HCT116 (cell line): ENCODE measurements around the gene ITGA1. TPM values are rescaled to one million over a fixed set of nuclear protein-coding genes. Genes with fewer than 3 reads are reported as not detected.

ENCODE experiments used
- ATAC-seq: fragments of 200-7000 bp; cut with Tn5 transposase; 2 replicates; pipeline ENCODE4 v1.9.1; 2020; ENCODE audit warnings: mild to moderate bottlenecking, moderate library complexity
- BruUV-seq: library from RNA; stranded (reverse); fragments of 400-500 nt; replicated peaks from 2 replicates; lab custom pipeline; 2021; lab: Mats Ljungman, UMichigan
- CTCF ChIA-PET: fragments of 300-600 bp; sonication (Branson Sonifier 250); formaldehyde crosslinking; loops from one replicate; lab custom pipeline; 2021; ENCODE audit warnings: antibody characterized with exemption; lab: Charles Lee
- POLR2A ChIA-PET: fragments of 300-600, 350-600 bp; sonication (Branson Sonifier 250); formaldehyde crosslinking; loops from one replicate; lab custom pipeline; 2021; ENCODE audit warnings: antibody characterized with exemption; lab: Charles Lee
- RAD21 ChIA-PET, 2 experiments: fragments of 300-600 bp; sonication (Branson Sonifier 250); formaldehyde crosslinking; loops; one replicate each; lab custom pipeline; 2023; ENCODE audit warnings: low total read pairs in 2 of 2; ENCODE audit not compliant: uncharacterized antibody in 2 of 2, unreplicated experiment in 2 of 2, low non-redundant PET in 1 of 2; lab: Charles Lee
- DNase-seq: peaks from one replicate; pipeline ENCODE4 v3.0.0-alpha.2; 2010; ENCODE audit warnings: low read depth, low spot score
- H2AFZ ChIP-seq: fragments of 200-600 bp; shearing (Covaris generic), sonication (generic); 2 replicates; pipeline ENCODE4 v1.6.1; 2017; ENCODE audit warnings: low read depth, mixed run types, mixed read lengths, antibody characterized with exemption, low read length; ENCODE audit not compliant: poor library complexity, severe bottlenecking
- H3K27ac ChIP-seq: 2 replicates; pipeline ENCODE4 v1.5.1; 2012; ENCODE audit warnings: low read depth, low read length
- H3K27me3 ChIP-seq: fragments of 200-600 bp; sonication (generic); 2 replicates; pipeline ENCODE4 v1.6.1; 2016; ENCODE audit warnings: mixed run types, low read length, mixed read lengths; ENCODE audit not compliant: insufficient read depth
- H3K36me3 ChIP-seq, 2 experiments: fragments of 200-500 bp in 1 of 2; fragments of 200-600 bp in 1 of 2; sonication (Bioruptor generic) in 1 of 2; sonication (generic) in 1 of 2; 2 replicates each; pipeline versions ENCODE4 v1.5.1 to v1.6.1; 2014 to 2016; ENCODE audit warnings: low read length in 2 of 2, inconsistent platforms in 1 of 2, mixed read lengths in 1 of 2, mixed run types in 1 of 2; ENCODE audit not compliant: insufficient read depth in 2 of 2, control insufficient read depth in 1 of 2
- H3K4me1 ChIP-seq, 2 experiments: fragments of 200-600 bp in 1 of 2; sonication (generic) in 1 of 2; 2 replicates each; pipeline versions ENCODE4 v1.5.1 to v1.6.1; 2012 to 2017; ENCODE audit warnings: low read length in 2 of 2, inconsistent platforms in 1 of 2, mild to moderate bottlenecking in 1 of 2, mixed read lengths in 1 of 2, mixed run types in 1 of 2, moderate library complexity in 1 of 2; ENCODE audit not compliant: insufficient read depth in 2 of 2, control insufficient read depth in 1 of 2
- H3K4me2 ChIP-seq: fragments of 200-600 bp; sonication (generic); 2 replicates; pipeline ENCODE4 v1.6.1; 2017; ENCODE audit warnings: mixed run types, low read length, mixed read lengths
- H3K4me3 ChIP-seq, 2 experiments: fragments of 200-600 bp in 1 of 2; sonication (generic) in 1 of 2; replicated peaks in 1 of 2; 2 replicates each; pipeline ENCODE4 v1.5.1; 2011 to 2016; ENCODE audit warnings: low read length in 2 of 2, control low read depth in 1 of 2, low read depth in 1 of 2, mild to moderate bottlenecking in 1 of 2, mixed read lengths in 1 of 2, mixed run types in 1 of 2
- H3K79me2 ChIP-seq: fragments of 200-600 bp; sonication (generic); 2 replicates; pipeline ENCODE4 v1.6.1; 2017; ENCODE audit warnings: mild to moderate bottlenecking, mixed run types, low read length, moderate library complexity, mixed read lengths; ENCODE audit not compliant: insufficient read depth
- H3K9ac ChIP-seq: fragments of 200-600 bp; sonication (generic); 2 replicates; pipeline ENCODE4 v1.6.1; 2016; ENCODE audit warnings: low read length, mixed read lengths
- H3K9me2 ChIP-seq: fragments of 200-600 bp; sonication (generic), shearing (Covaris generic); 2 replicates; pipeline ENCODE4 v1.6.1; 2017; ENCODE audit warnings: mixed run types, mild to moderate bottlenecking, moderate library complexity; ENCODE audit not compliant: insufficient read depth
- H3K9me3 ChIP-seq, 2 experiments: fragments of 200-500 bp in 1 of 2; fragments of 200-600 bp in 1 of 2; sonication (Bioruptor generic) in 1 of 2; sonication (generic) in 1 of 2; 2 replicates each; pipeline ENCODE4 v1.6.1; 2014 to 2017; ENCODE audit warnings: low read length in 2 of 2, mixed read lengths in 2 of 2, inconsistent platforms in 1 of 2, low read depth in 1 of 2, mild to moderate bottlenecking in 1 of 2, mixed run types in 1 of 2, moderate library complexity in 1 of 2; ENCODE audit not compliant: control insufficient read depth in 1 of 2, insufficient read depth in 1 of 2
- H4K20me1 ChIP-seq: fragments of 200-600 bp; sonication (generic), shearing (Covaris generic); 2 replicates; pipeline ENCODE4 v1.6.1; 2017; ENCODE audit warnings: mixed run types, mild to moderate bottlenecking, moderate library complexity; ENCODE audit not compliant: insufficient read depth
- CEBPB ChIP-seq: IDR thresholded peaks from 2 replicates; pipeline ENCODE4 v1.6.1; 2012; ENCODE audit warnings: low read depth
- EGR1 ChIP-seq: IDR thresholded peaks from 2 replicates; pipeline ENCODE4 v1.6.1; 2012; ENCODE audit warnings: low read depth
- EZH2 ChIP-seq: fragments of 200-600 bp; sonication (generic); IDR thresholded peaks from 2 replicates; pipeline ENCODE4 v1.6.1; 2017; ENCODE audit warnings: antibody characterized with exemption, mixed run types
- EZH2phosphoT487 ChIP-seq: fragments of 200-600 bp; IDR thresholded peaks from 2 replicates; pipeline ENCODE4 v1.6.1; 2018; ENCODE audit warnings: antibody characterized with exemption, borderline replicate concordance
- FOSL1 ChIP-seq: IDR thresholded peaks from 2 replicates; pipeline ENCODE4 v1.6.1; 2012; ENCODE audit warnings: low read depth
- JUND ChIP-seq: IDR thresholded peaks from 2 replicates; pipeline ENCODE4 v1.6.1; 2012
- POLR2A ChIP-seq: IDR thresholded peaks from 2 replicates; pipeline ENCODE4 v1.7.0; 2011; ENCODE audit warnings: borderline replicate concordance; ENCODE audit not compliant: insufficient read depth, insufficient read length; ENCODE audit errors: extremely low read depth
- POLR2AphosphoS5 ChIP-seq: IDR thresholded peaks from 2 replicates; pipeline ENCODE4 v1.6.1; 2011; ENCODE audit warnings: mild to moderate bottlenecking, low read depth, low read length, moderate library complexity
- RAD21 ChIP-seq: IDR thresholded peaks from 2 replicates; pipeline ENCODE4 v1.6.1; 2012; ENCODE audit warnings: low read depth, mild to moderate bottlenecking
- SIN3A ChIP-seq: IDR thresholded peaks from 2 replicates; pipeline ENCODE4 v1.6.1; 2012; ENCODE audit warnings: low read depth
- SP1 ChIP-seq: IDR thresholded peaks from 2 replicates; pipeline ENCODE4 v1.6.1; 2012; ENCODE audit warnings: low read depth
- YY1 ChIP-seq: IDR thresholded peaks from 2 replicates; pipeline ENCODE4 v1.6.1; 2011; ENCODE audit warnings: low read length, low read depth, moderate library complexity, mild to moderate bottlenecking; ENCODE audit not compliant: insufficient replicate concordance; ENCODE audit errors: extremely low read depth
- ZFX ChIP-seq: fragments of 450-650 bp; IDR thresholded peaks from 2 replicates; pipeline ENCODE4 v1.6.1; 2017
- intact Hi-C: fragments of 100-400 bp; cut with micrococcal nuclease; formaldehyde crosslinking; loops from 2 replicates; pipeline ENCODE4 v1.10.0; 2022
- total RNA-seq: library from RNA; stranded (reverse); gene quantifications from one replicate; pipeline ENCODE4 v1.2.1, GENCODE V29; 2021; ENCODE audit not compliant: unreplicated experiment
- TF ChIP-seq, protein P1 (sequence below): IDR thresholded peaks from 2 replicates; pipeline ENCODE4 v1.6.1; 2012; ENCODE audit warnings: low read depth
- TF ChIP-seq, protein P2 (sequence below): IDR thresholded peaks from 2 replicates; pipeline ENCODE4 v1.6.1; 2012
- TF ChIP-seq, protein P3 (sequence below), 3 experiments: fragments of 200-600 bp in 1 of 3; sonication (generic) in 1 of 3; IDR thresholded peaks in 2 of 3; conservative IDR thresholded peaks in 1 of 3; 2 replicates each; pipeline ENCODE4 v1.5.1; 2012 to 2017; ENCODE audit warnings: low read depth in 2 of 3, low read length in 2 of 3, antibody characterized with exemption in 1 of 3, borderline replicate concordance in 1 of 3, control low read depth in 1 of 3, mild to moderate bottlenecking in 1 of 3, mixed read lengths in 1 of 3, mixed run types in 1 of 3, moderate library complexity in 1 of 3; ENCODE audit not compliant: insufficient read depth in 1 of 3
- TF ChIP-seq, protein P4 (sequence below): IDR thresholded peaks from 2 replicates; pipeline ENCODE4 v1.6.1; 2012
- TF ChIP-seq, protein P5 (sequence below): IDR thresholded peaks from 2 replicates; pipeline ENCODE4 v1.6.1; 2011; ENCODE audit warnings: mild to moderate bottlenecking, low read length, moderate library complexity; ENCODE audit not compliant: insufficient replicate concordance; ENCODE audit errors: extremely low read depth

Gene ITGA1
- total RNA-seq, 1 experiment from 2014 or later, result 1.8 TPM

DNA sequence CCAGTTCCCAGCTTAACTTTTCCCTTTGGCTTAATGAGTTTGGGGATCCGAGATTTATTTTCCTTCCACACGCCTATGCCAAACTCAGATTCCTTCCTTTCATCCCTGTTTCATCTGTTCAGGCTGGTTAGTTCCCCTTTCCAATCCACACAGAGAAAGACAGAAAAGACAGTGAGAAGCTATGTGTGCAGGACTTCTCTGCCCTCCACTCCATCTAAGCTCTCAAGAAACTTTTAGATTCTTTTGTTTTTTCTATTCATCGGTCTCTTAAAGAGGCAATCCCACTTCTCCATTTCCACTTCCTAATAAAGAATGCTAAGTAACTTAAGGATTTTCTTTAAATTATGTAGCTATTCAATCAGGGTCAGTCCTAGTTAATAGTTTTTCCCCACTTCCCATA, 11.2 kb downstream of the ITGA1 start:
- ChIA-PET RAD21 (no interaction called here), CTCF (interaction anchor here (1.1 to 2.0 kb wide), 3 partner anchors 9 to 119 kb away, joined by 3 to 15 read pairs (median 5); no protein-coding TSS in a partner anchor), POLR2A (interaction anchor here (1.6 kb wide), 1 partner anchor 11 kb away, joined by 7 read pairs; the partner anchor contains the start of genes ITGA1 and PELO)
- Histone ChIP-seq H3K9me3 (no peaks in the 10 kb centered on the region), H3K4me1 (peaks cover 6 to 27% of the 10 kb centered on the region in 2 experiments; a peak in 3 of 4 replicates), H3K79me2 (peaks cover 39% of the 10 kb centered on the region), H3K27me3 (no peaks in the 10 kb centered on the region), H3K9ac (peak overlapping the region; percentile 96), H3K4me3 (peak overlapping the region; percentile 89 to 93), H3K36me3 (peaks cover 16 to 22% of the 10 kb centered on the region in 2 experiments), H4K20me1 (peaks cover 4% of the 10 kb centered on the region; the same call in 1 of the 2 replicates), H3K4me2 (peak overlapping the region; percentile 98), H3K27ac (no peak overlapping the region), H2AFZ (peak overlapping the region; percentile 75), H3K9me2 (no peaks in the 10 kb centered on the region)
- intact Hi-C loops, result no loop called here
- TF ChIP-seq POLR2A (no peak), YY1 (no peak), SP1 (no peak), EGR1 (no peak), RAD21 (no peak), POLR2AphosphoS5 (no peak), ZFX (no peak), EZH2 (no peak), EZH2phosphoT487 (no peak), FOSL1 (no peak), SIN3A (no peak), CEBPB (no peak), JUND (no peak)
- TF ChIP-seq, protein P1, sequence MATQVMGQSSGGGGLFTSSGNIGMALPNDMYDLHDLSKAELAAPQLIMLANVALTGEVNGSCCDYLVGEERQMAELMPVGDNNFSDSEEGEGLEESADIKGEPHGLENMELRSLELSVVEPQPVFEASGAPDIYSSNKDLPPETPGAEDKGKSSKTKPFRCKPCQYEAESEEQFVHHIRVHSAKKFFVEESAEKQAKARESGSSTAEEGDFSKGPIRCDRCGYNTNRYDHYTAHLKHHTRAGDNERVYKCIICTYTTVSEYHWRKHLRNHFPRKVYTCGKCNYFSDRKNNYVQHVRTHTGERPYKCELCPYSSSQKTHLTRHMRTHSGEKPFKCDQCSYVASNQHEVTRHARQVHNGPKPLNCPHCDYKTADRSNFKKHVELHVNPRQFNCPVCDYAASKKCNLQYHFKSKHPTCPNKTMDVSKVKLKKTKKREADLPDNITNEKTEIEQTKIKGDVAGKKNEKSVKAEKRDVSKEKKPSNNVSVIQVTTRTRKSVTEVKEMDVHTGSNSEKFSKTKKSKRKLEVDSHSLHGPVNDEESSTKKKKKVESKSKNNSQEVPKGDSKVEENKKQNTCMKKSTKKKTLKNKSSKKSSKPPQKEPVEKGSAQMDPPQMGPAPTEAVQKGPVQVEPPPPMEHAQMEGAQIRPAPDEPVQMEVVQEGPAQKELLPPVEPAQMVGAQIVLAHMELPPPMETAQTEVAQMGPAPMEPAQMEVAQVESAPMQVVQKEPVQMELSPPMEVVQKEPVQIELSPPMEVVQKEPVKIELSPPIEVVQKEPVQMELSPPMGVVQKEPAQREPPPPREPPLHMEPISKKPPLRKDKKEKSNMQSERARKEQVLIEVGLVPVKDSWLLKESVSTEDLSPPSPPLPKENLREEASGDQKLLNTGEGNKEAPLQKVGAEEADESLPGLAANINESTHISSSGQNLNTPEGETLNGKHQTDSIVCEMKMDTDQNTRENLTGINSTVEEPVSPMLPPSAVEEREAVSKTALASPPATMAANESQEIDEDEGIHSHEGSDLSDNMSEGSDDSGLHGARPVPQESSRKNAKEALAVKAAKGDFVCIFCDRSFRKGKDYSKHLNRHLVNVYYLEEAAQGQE, result no peak
- TF ChIP-seq, protein P2, sequence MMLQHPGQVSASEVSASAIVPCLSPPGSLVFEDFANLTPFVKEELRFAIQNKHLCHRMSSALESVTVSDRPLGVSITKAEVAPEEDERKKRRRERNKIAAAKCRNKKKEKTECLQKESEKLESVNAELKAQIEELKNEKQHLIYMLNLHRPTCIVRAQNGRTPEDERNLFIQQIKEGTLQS, result no peak
- TF ChIP-seq, protein P3, sequence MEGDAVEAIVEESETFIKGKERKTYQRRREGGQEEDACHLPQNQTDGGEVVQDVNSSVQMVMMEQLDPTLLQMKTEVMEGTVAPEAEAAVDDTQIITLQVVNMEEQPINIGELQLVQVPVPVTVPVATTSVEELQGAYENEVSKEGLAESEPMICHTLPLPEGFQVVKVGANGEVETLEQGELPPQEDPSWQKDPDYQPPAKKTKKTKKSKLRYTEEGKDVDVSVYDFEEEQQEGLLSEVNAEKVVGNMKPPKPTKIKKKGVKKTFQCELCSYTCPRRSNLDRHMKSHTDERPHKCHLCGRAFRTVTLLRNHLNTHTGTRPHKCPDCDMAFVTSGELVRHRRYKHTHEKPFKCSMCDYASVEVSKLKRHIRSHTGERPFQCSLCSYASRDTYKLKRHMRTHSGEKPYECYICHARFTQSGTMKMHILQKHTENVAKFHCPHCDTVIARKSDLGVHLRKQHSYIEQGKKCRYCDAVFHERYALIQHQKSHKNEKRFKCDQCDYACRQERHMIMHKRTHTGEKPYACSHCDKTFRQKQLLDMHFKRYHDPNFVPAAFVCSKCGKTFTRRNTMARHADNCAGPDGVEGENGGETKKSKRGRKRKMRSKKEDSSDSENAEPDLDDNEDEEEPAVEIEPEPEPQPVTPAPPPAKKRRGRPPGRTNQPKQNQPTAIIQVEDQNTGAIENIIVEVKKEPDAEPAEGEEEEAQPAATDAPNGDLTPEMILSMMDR (IDR thresholded peaks at IDR 0.05 in 2 of 3, conservative IDR thresholded peaks at IDR 0.05 in 1 of 3; ENCODE audit: borderline replicate concordance in 1 of 3, insufficient read depth in 1 of 3, low read depth in 2 of 3, low read length in 2 of 3), result no peak
- TF ChIP-seq, protein P4, sequence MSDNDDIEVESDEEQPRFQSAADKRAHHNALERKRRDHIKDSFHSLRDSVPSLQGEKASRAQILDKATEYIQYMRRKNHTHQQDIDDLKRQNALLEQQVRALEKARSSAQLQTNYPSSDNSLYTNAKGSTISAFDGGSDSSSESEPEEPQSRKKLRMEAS, result no peak
- TF ChIP-seq, protein P5, sequence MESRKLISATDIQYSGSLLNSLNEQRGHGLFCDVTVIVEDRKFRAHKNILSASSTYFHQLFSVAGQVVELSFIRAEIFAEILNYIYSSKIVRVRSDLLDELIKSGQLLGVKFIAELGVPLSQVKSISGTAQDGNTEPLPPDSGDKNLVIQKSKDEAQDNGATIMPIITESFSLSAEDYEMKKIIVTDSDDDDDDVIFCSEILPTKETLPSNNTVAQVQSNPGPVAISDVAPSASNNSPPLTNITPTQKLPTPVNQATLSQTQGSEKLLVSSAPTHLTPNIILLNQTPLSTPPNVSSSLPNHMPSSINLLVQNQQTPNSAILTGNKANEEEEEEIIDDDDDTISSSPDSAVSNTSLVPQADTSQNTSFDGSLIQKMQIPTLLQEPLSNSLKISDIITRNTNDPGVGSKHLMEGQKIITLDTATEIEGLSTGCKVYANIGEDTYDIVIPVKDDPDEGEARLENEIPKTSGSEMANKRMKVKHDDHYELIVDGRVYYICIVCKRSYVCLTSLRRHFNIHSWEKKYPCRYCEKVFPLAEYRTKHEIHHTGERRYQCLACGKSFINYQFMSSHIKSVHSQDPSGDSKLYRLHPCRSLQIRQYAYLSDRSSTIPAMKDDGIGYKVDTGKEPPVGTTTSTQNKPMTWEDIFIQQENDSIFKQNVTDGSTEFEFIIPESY, result no peak
- DNase-seq (no peak), ATAC-seq (no peak)
- BruUV-seq, result no TSS peak
